Liver (tissue), 9 donors: Measurements from ENCODE around the gene RUNDC1. TPM values are rescaled to one million over a fixed set of nuclear protein-coding genes. Genes with fewer than 3 reads are reported as not detected.

Experiments used
- DNase-seq: peaks from one replicate; pipeline ENCODE4 v3.0.0-alpha.2; 2017; ENCODE audit warnings: low spot score
- H3K27ac ChIP-seq, 2 donors: one replicate each; pipeline ENCODE4 v1.7.0; 2013; ENCODE audit warnings: inconsistent platforms in 2 of 2, low read length in 2 of 2, control low read depth in 1 of 2, low read depth in 1 of 2, mild to moderate bottlenecking in 1 of 2
- H3K27me3 ChIP-seq, 4 donors: one replicate each; pipeline versions ENCODE4 v1.6.1 to v1.7.0; 2013; ENCODE audit warnings: low read length in 3 of 4, inconsistent platforms in 1 of 4, mild to moderate bottlenecking in 1 of 4, moderate library complexity in 1 of 4; ENCODE audit not compliant: control insufficient read depth in 4 of 4, insufficient read depth in 4 of 4
- H3K36me3 ChIP-seq, 4 donors: one replicate each; pipeline versions ENCODE4 v1.6.1 to v1.7.0; 2013; ENCODE audit warnings: low read length in 3 of 4, mild to moderate bottlenecking in 3 of 4, low read depth in 1 of 4, moderate library complexity in 1 of 4; ENCODE audit not compliant: control insufficient read depth in 4 of 4, insufficient read depth in 3 of 4
- H3K4me1 ChIP-seq, 4 donors: one replicate each; pipeline versions ENCODE4 v1.6.1 to v1.7.0; 2013; ENCODE audit warnings: low read length in 3 of 4, mild to moderate bottlenecking in 3 of 4, moderate library complexity in 1 of 4; ENCODE audit not compliant: control insufficient read depth in 4 of 4, insufficient read depth in 4 of 4
- H3K4me3 ChIP-seq, 3 donors: one replicate each; pipeline versions ENCODE4 v1.6.1 to v1.7.0; 2013; ENCODE audit warnings: low read length in 3 of 3, control low read depth in 1 of 3, low read depth in 1 of 3, mild to moderate bottlenecking in 1 of 3
- H3K9ac ChIP-seq, 2 donors: one replicate each; pipeline ENCODE4 v1.7.0; 2013; ENCODE audit warnings: low read length in 2 of 2, mild to moderate bottlenecking in 2 of 2, moderate library complexity in 2 of 2, control low read depth in 1 of 2, low read depth in 1 of 2
- H3K9me3 ChIP-seq, 4 donors: one replicate each; pipeline versions ENCODE4 v1.6.1 to v1.7.0; 2013; ENCODE audit warnings: low read length in 3 of 4; ENCODE audit not compliant: control insufficient read depth in 4 of 4
- CTCF ChIP-seq: fragments of 150-350 bp; IDR thresholded peaks from 2 replicates; pipeline ENCODE4 v1.5.1; 2017; ENCODE audit warnings: improper control_type of control experiment, low read depth, low read length; ENCODE audit not compliant: missing input control
- EGR1 ChIP-seq, 2 donors: IDR thresholded peaks; 2 replicates each; pipeline ENCODE4 v1.6.1; 2016 to 2018; ENCODE audit warnings: antibody characterized with exemption in 2 of 2, low read depth in 2 of 2
- FOXA1 ChIP-seq: IDR thresholded peaks from 2 replicates; pipeline ENCODE4 v1.6.1; 2016; ENCODE audit warnings: antibody characterized with exemption
- FOXA2 ChIP-seq: IDR thresholded peaks from 2 replicates; pipeline ENCODE4 v1.6.1; 2016; ENCODE audit warnings: antibody characterized with exemption
- GABPA ChIP-seq, 2 donors: IDR thresholded peaks in 1 of 2; conservative IDR thresholded peaks in 1 of 2; 2 replicates each; pipeline ENCODE4 v1.6.1; 2016; ENCODE audit warnings: antibody characterized with exemption in 2 of 2, mild to moderate bottlenecking in 1 of 2, moderate library complexity in 1 of 2
- HNF4A ChIP-seq, 2 donors: conservative IDR thresholded peaks; 2 replicates each; pipeline ENCODE4 v1.6.1; 2016; ENCODE audit warnings: antibody characterized with exemption in 2 of 2, mild to moderate bottlenecking in 2 of 2
- HNF4G ChIP-seq: IDR thresholded peaks from 2 replicates; pipeline ENCODE4 v1.6.1; 2016; ENCODE audit warnings: antibody characterized with exemption
- JUND ChIP-seq, 2 donors: IDR thresholded peaks; 2 replicates each; pipeline ENCODE4 v1.6.1; 2016; ENCODE audit warnings: antibody characterized with exemption in 2 of 2
- MAX ChIP-seq: IDR thresholded peaks from 2 replicates; pipeline ENCODE4 v1.6.1; 2016; ENCODE audit warnings: antibody characterized with exemption
- NR2F2 ChIP-seq: IDR thresholded peaks from 2 replicates; pipeline ENCODE4 v1.6.1; 2016; ENCODE audit warnings: antibody characterized with exemption
- RAD21 ChIP-seq, 2 donors: IDR thresholded peaks; 2 replicates each; pipeline ENCODE4 v1.6.1; 2016; ENCODE audit warnings: antibody characterized with exemption in 2 of 2, mild to moderate bottlenecking in 2 of 2
- REST ChIP-seq: IDR thresholded peaks from 2 replicates; pipeline ENCODE4 v1.6.1; 2016; ENCODE audit warnings: antibody characterized with exemption, mild to moderate bottlenecking
- RXRA ChIP-seq, 2 donors: IDR thresholded peaks; 2 replicates each; pipeline ENCODE4 v1.6.1; 2017 to 2018; ENCODE audit warnings: antibody characterized with exemption in 2 of 2, mild to moderate bottlenecking in 1 of 2
- SP1 ChIP-seq: IDR thresholded peaks from 2 replicates; pipeline ENCODE4 v1.6.1; 2018; ENCODE audit warnings: antibody characterized with exemption, mild to moderate bottlenecking
- TAF1 ChIP-seq: conservative IDR thresholded peaks from 2 replicates; pipeline ENCODE4 v1.6.1; 2016; ENCODE audit warnings: antibody characterized with exemption, mild to moderate bottlenecking
- YY1 ChIP-seq: IDR thresholded peaks from 2 replicates; pipeline ENCODE4 v1.6.1; 2016; ENCODE audit warnings: antibody characterized with exemption, mild to moderate bottlenecking
- ZBTB33 ChIP-seq: IDR thresholded peaks from 2 replicates; pipeline ENCODE4 v1.6.1; 2016; ENCODE audit warnings: antibody characterized with exemption
- WGBS: extraction: QIAGEN DNeasy Blood & Tissue Kit; methylation state at CpG from one replicate; pipeline ENCODE4 v1.1.7; 2013; 5-methylcytosine and 5-hydroxymethylcytosine counted together
- polyA plus RNA-seq, 2 donors: library from polyadenylated mRNA; stranded (reverse) in 1 of 2; unstranded in 1 of 2; fragments of 200-250 nt in 1 of 2; fragments of >200 nt in 1 of 2; fragmentation: Nextera tagmentation in 1 of 2; extraction: Ambion mirVana in 1 of 2; gene quantifications; one replicate each; pipeline versions ENCODE4 v1.2.1 to v1.2.3, GENCODE V29; 2013 to 2015
- total RNA-seq, 2 donors: library from RNA; depleted of rRNA; stranded (reverse); fragments of >200 nt; gene quantifications; one replicate each; pipeline ENCODE4 v1.2.3, GENCODE V29; 2014
- TF ChIP-seq, protein P1 (sequence below): IDR thresholded peaks from 2 replicates; pipeline ENCODE4 v1.6.1; 2016; ENCODE audit warnings: antibody characterized with exemption
- donor health status: healthy.
- donor health status: healthy.
- donor health status: healthy.
- donor health status: healthy.
- donor health status: healthy.

Gene RUNDC1
- total and polyA plus RNA-seq, 4 donors, result 2.9 to 8.1 (median 4.4) TPM

GRCh38 chr17:43026595-43026994, 46.2 kb downstream of the RUNDC1 start:
- Histone ChIP-seq H3K27ac (no peak overlapping the region), H3K9ac (no peak overlapping the region), H3K36me3 (no peaks in the 10 kb centered on the region), H3K4me3 (no peak overlapping the region), H3K27me3 (no peaks in the 10 kb centered on the region), H3K4me1 (peaks cover 5 to 29% (median 16%) of the 10 kb centered on the region in 4 donors), H3K9me3 (no peaks in the 10 kb centered on the region)
- TF ChIP-seq TAF1 (no peak), HNF4A (conservative IDR thresholded peaks at IDR 0.05) (no peak), HNF4G (no peak), ZBTB33 (no peak), RXRA (IDR thresholded peaks at IDR 0.05) (no peak), REST (no peak), JUND (IDR thresholded peaks at IDR 0.05) (no peak), YY1 (no peak), RAD21 (IDR thresholded peaks at IDR 0.05) (no peak), GABPA (IDR thresholded peaks at IDR 0.05 in 1 of 2, conservative IDR thresholded peaks at IDR 0.05 in 1 of 2) (no peak), EGR1 (IDR thresholded peaks at IDR 0.05; ENCODE audit: low read depth in 2 of 2) (no peak), FOXA2 (no peak), FOXA1 (no peak), MAX (no peak), CTCF (no peak), SP1 (no peak), NR2F2 (no peak)
- TF ChIP-seq, protein P1, sequence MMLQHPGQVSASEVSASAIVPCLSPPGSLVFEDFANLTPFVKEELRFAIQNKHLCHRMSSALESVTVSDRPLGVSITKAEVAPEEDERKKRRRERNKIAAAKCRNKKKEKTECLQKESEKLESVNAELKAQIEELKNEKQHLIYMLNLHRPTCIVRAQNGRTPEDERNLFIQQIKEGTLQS, result no peak
- no peak for DNase-seq
- 84% methylated on average over 5 of the region's 5 CpGs for WGBS
